ENCODE data around the gene KRT1. TPM values are rescaled to one million over a fixed set of nuclear protein-coding genes. Genes with fewer than 3 reads are reported as not detected.

The KRT1 gene
- total RNA-seq, 2 experiments from 2014 or later: not detected

DNA sequence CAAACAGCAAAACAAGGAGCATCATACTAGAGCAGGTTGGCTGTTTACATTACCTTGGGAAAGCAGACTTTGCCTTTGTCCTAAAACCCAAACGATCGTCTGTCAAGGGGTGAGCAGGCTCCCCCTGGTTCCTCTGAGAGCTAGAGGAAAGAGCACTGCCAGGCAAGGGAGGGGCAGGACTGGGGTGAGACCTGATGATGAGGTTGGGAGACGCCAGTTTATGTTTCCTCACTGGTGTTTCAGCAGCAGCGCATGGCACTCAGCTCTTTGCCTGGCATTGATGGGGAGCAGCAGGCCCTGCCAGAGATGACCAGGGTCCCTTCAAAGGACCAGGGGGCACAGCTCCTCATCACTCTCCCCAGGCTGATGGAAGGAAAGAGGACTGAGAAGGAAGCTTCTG is 20.3 kb downstream of the KRT1 start:
- intact Hi-C loops (cut with micrococcal nuclease; ENCODE audit: unreplicated experiment): no loop called here
- Histone ChIP-seq H3K27ac (ENCODE audit: low read depth, low read length, poor library complexity, severe bottlenecking) (no peak overlapping the region), H3K9me2 (ENCODE audit: insufficient read depth, low read length) (no peaks in the 10 kb centered on the region), H3K4me3 (ENCODE audit: low read depth, low read length, poor library complexity, severe bottlenecking) (no peak overlapping the region), H3K79me2 (ENCODE audit: insufficient read depth, low read depth, low read length) (no peaks in the 10 kb centered on the region), H3K4me2 (ENCODE audit: low read length) (no peak overlapping the region), H4K20me1 (ENCODE audit: insufficient read depth, low read length) (no peaks in the 10 kb centered on the region), H2AFZ (ENCODE audit: low read length) (no peak overlapping the region), H3K4me1 (ENCODE audit: insufficient read depth, low read length, poor library complexity, severe bottlenecking) (no peaks in the 10 kb centered on the region), H3K9me3 (ENCODE audit: low read length) (no peaks in the 10 kb centered on the region), H3K36me3 (ENCODE audit: insufficient read depth, low read length) (no peaks in the 10 kb centered on the region)
- POLR2A ChIA-PET: no interaction called here
- CTCF ChIA-PET (ENCODE audit: unreplicated experiment): no interaction called here
- TF ChIP-seq EZH2phosphoT487 (IDR thresholded peaks at IDR 0.05; ENCODE audit: borderline replicate concordance, low read depth, low read length): no peak
- TF ChIP-seq, protein P1, sequence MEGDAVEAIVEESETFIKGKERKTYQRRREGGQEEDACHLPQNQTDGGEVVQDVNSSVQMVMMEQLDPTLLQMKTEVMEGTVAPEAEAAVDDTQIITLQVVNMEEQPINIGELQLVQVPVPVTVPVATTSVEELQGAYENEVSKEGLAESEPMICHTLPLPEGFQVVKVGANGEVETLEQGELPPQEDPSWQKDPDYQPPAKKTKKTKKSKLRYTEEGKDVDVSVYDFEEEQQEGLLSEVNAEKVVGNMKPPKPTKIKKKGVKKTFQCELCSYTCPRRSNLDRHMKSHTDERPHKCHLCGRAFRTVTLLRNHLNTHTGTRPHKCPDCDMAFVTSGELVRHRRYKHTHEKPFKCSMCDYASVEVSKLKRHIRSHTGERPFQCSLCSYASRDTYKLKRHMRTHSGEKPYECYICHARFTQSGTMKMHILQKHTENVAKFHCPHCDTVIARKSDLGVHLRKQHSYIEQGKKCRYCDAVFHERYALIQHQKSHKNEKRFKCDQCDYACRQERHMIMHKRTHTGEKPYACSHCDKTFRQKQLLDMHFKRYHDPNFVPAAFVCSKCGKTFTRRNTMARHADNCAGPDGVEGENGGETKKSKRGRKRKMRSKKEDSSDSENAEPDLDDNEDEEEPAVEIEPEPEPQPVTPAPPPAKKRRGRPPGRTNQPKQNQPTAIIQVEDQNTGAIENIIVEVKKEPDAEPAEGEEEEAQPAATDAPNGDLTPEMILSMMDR (conservative IDR thresholded peaks at IDR 0.05; ENCODE audit: low read length): no peak
- no peak for DNase-seq (ENCODE audit: low spot score)
- BruUV-seq (replicated peaks): no TSS peak

DNA sequence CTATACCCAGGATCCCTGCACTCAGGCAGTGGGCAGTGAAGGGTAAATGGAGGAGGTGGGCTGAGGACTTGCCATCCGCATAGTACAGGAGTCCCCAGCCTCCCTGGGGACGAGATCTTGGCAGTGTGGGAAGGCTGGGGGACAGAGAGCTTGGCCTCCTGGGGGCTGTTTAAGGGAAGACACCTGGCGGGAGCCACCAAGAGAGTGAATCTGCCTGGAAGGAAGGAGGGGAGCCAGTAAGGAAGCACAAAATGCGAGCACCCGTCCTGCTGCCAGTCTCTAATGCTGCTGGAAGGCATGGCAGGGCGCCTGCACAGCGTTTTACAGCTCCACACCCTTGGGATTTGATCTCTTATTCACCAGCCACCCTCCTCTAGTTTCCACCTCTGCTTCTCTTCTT is 20.8 kb downstream of the KRT1 start:
- CTCF ChIA-PET (ENCODE audit: unreplicated experiment): no interaction called here
- no peaks in the 10 kb centered on the region for H3K79me2 ChIP-seq (ENCODE audit: insufficient read depth, low read depth, low read length)

DNA sequence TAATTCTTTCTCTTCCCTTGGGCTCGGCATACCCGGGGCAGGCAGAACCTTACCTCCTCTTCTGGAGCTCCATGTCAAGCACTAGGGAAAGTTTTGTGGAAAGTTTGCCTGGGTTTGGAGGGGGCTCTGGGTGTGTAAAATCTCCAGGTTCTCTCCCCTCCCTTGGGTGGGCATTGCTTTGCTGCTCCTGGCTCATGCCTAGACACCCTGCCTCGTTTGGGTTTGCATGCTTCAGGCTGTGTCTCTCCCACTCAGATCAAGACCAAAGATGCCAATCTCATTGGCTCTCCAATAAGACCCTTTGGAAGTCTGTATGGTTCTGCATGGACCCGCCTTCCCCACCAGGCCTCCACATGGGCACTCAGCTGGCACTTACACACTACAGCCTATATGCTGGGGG is 22.0 kb downstream of the KRT1 start:
- Histone ChIP-seq H3K27ac (ENCODE audit: low read depth, low read length, poor library complexity, severe bottlenecking) (no peak overlapping the region), H3K9me3 (ENCODE audit: low read length) (no peaks in the 10 kb centered on the region), H2AFZ (ENCODE audit: low read length) (no peak overlapping the region), H3K79me2 (ENCODE audit: insufficient read depth, low read depth, low read length) (no peaks in the 10 kb centered on the region), H3K9me2 (ENCODE audit: insufficient read depth, low read length) (no peaks in the 10 kb centered on the region), H3K4me2 (ENCODE audit: low read length) (no peak overlapping the region), H3K4me3 (ENCODE audit: low read depth, low read length, poor library complexity, severe bottlenecking) (no peak overlapping the region), H3K4me1 (ENCODE audit: insufficient read depth, low read length, poor library complexity, severe bottlenecking) (no peaks in the 10 kb centered on the region), H4K20me1 (ENCODE audit: insufficient read depth, low read length) (no peaks in the 10 kb centered on the region), H3K36me3 (ENCODE audit: insufficient read depth, low read length) (no peaks in the 10 kb centered on the region)
- intact Hi-C loops (cut with micrococcal nuclease; ENCODE audit: unreplicated experiment): no loop called here
- CTCF ChIA-PET (ENCODE audit: unreplicated experiment): no interaction called here
- TF ChIP-seq, protein P1 (conservative IDR thresholded peaks at IDR 0.05; ENCODE audit: low read length): no peak
- no peak for TF ChIP-seq EZH2phosphoT487 (IDR thresholded peaks at IDR 0.05; ENCODE audit: borderline replicate concordance, low read depth, low read length)
- no TSS peak for BruUV-seq (replicated peaks)
- POLR2A ChIA-PET: no interaction called here
- DNase-seq (ENCODE audit: low spot score): no peak

More for the DNA sequence above, 20.8 kb downstream of the KRT1 start:
- no peaks in the 10 kb centered on the region for H4K20me1 ChIP-seq (ENCODE audit: insufficient read depth, low read length)
- DNase-seq (ENCODE audit: low spot score): no peak
- no TSS peak for BruUV-seq (replicated peaks)
- no peaks in the 10 kb centered on the region for H3K36me3 ChIP-seq (ENCODE audit: insufficient read depth, low read length)
- POLR2A ChIA-PET: no interaction called here
- H3K9me2 ChIP-seq (ENCODE audit: insufficient read depth, low read length): no peaks in the 10 kb centered on the region
- no peak overlapping the region for H3K27ac ChIP-seq (ENCODE audit: low read depth, low read length, poor library complexity, severe bottlenecking)
- intact Hi-C loops (cut with micrococcal nuclease; ENCODE audit: unreplicated experiment): no loop called here
- H2AFZ ChIP-seq (ENCODE audit: low read length): no peak overlapping the region
- H3K4me3 ChIP-seq (ENCODE audit: low read depth, low read length, poor library complexity, severe bottlenecking): no peak overlapping the region
- H3K9me3 ChIP-seq (ENCODE audit: low read length): no peaks in the 10 kb centered on the region
- no peak overlapping the region for H3K4me2 ChIP-seq (ENCODE audit: low read length)
- H3K4me1 ChIP-seq (ENCODE audit: insufficient read depth, low read length, poor library complexity, severe bottlenecking): no peaks in the 10 kb centered on the region
- TF ChIP-seq, protein P1 (conservative IDR thresholded peaks at IDR 0.05; ENCODE audit: low read length): no peak
- TF ChIP-seq EZH2phosphoT487 (IDR thresholded peaks at IDR 0.05; ENCODE audit: borderline replicate concordance, low read depth, low read length): no peak

Measured in OCI-LY7 (cell line).